H9 (cell line): ENCODE results near the gene F8. TPM values are rescaled to one million over a fixed set of nuclear protein-coding genes. Genes with fewer than 3 reads are reported as not detected.

Experiments used
- DNase-seq: peaks from one replicate; pipeline ENCODE4 v3.0.0-alpha.2; 2017
- H2AFZ ChIP-seq: one replicate; pipeline ENCODE4 v1.6.1; 2013; ENCODE audit warnings: mild to moderate bottlenecking, low read length, control low read depth, moderate library complexity
- H2AK5ac ChIP-seq: 2 replicates; pipeline ENCODE4 v1.6.1; 2013; ENCODE audit warnings: low read length, control low read depth, mixed read lengths; ENCODE audit not compliant: insufficient read length
- H2BK120ac ChIP-seq: one replicate; pipeline ENCODE4 v1.6.1; 2013; ENCODE audit warnings: low read depth, mild to moderate bottlenecking, low read length, control low read depth, inconsistent platforms; ENCODE audit not compliant: poor library complexity, severe bottlenecking
- H2BK12ac ChIP-seq: 2 replicates; pipeline ENCODE4 v1.6.1; 2013; ENCODE audit warnings: low read length, control low read depth, mixed read lengths, low read depth; ENCODE audit not compliant: insufficient read length
- H2BK15ac ChIP-seq: 2 replicates; pipeline ENCODE4 v1.6.1; 2013; ENCODE audit warnings: low read depth, low read length, control low read depth
- H2BK20ac ChIP-seq: one replicate; pipeline ENCODE4 v1.6.1; 2013; ENCODE audit warnings: low read depth, mild to moderate bottlenecking, low read length, control low read depth, inconsistent platforms; ENCODE audit not compliant: poor library complexity, severe bottlenecking
- H2BK5ac ChIP-seq: 2 replicates; pipeline ENCODE4 v1.6.1; 2013; ENCODE audit warnings: low read length, control low read depth, mixed read lengths; ENCODE audit not compliant: insufficient read length
- H3K14ac ChIP-seq: 2 replicates; pipeline ENCODE4 v1.6.1; 2013; ENCODE audit warnings: low read length, control low read depth; ENCODE audit not compliant: insufficient read depth
- H3K18ac ChIP-seq: 2 replicates; pipeline ENCODE4 v1.6.1; 2013; ENCODE audit warnings: low read depth, mild to moderate bottlenecking, mixed read lengths, low read length, control low read depth; ENCODE audit not compliant: insufficient read length
- H3K23ac ChIP-seq: 2 replicates; pipeline ENCODE4 v1.6.1; 2013; ENCODE audit warnings: low read length, control low read depth, mixed read lengths, low read depth; ENCODE audit not compliant: insufficient read length
- H3K23me2 ChIP-seq: 2 replicates; pipeline ENCODE4 v1.6.1; 2013; ENCODE audit warnings: low read depth, mild to moderate bottlenecking, mixed read lengths, low read length, control low read depth; ENCODE audit not compliant: insufficient read length, poor library complexity, severe bottlenecking
- H3K27ac ChIP-seq: 2 replicates; pipeline ENCODE4 v1.5.1; 2013; ENCODE audit warnings: low read length, control low read depth, mixed read lengths, low read depth; ENCODE audit not compliant: insufficient read length
- H3K27me3 ChIP-seq: 2 replicates; pipeline ENCODE4 v1.6.1; 2013; ENCODE audit warnings: low read length, control low read depth, inconsistent platforms; ENCODE audit not compliant: insufficient read depth
- H3K4ac ChIP-seq: 2 replicates; pipeline ENCODE4 v1.6.1; 2013; ENCODE audit warnings: low read depth, mild to moderate bottlenecking, control low read depth, inconsistent platforms, low read length, moderate library complexity
- H3K4me1 ChIP-seq: 2 replicates; pipeline ENCODE4 v1.6.1; 2013; ENCODE audit warnings: low read length, control low read depth, inconsistent platforms; ENCODE audit not compliant: insufficient read depth
- H3K4me2 ChIP-seq: 2 replicates; pipeline ENCODE4 v1.6.1; 2013; ENCODE audit warnings: low read length, control low read depth, mixed read lengths; ENCODE audit not compliant: insufficient read length, insufficient read depth
- H3K56ac ChIP-seq: 2 replicates; pipeline ENCODE4 v1.6.1; 2013; ENCODE audit warnings: low read depth, mild to moderate bottlenecking, mixed read lengths, low read length, control low read depth; ENCODE audit not compliant: insufficient read length
- H3K79me1 ChIP-seq: 2 replicates; pipeline ENCODE4 v1.6.1; 2013; ENCODE audit warnings: low read depth, mild to moderate bottlenecking, moderate library complexity, low read length, control low read depth, inconsistent platforms; ENCODE audit not compliant: insufficient read depth, poor library complexity, severe bottlenecking
- H3K79me2 ChIP-seq: 2 replicates; pipeline ENCODE4 v1.6.1; 2013; ENCODE audit warnings: low read length, control low read depth, inconsistent platforms; ENCODE audit not compliant: insufficient read depth
- H3K9ac ChIP-seq: 2 replicates; pipeline ENCODE4 v1.6.1; 2013; ENCODE audit warnings: low read length, control low read depth, mixed read lengths; ENCODE audit not compliant: insufficient read length; ENCODE audit errors: extremely low read depth
- H3K9me3 ChIP-seq: one replicate; pipeline ENCODE4 v1.6.1; 2013; ENCODE audit warnings: low read depth, low read length, inconsistent platforms; ENCODE audit not compliant: control insufficient read depth
- H3T11ph ChIP-seq: one replicate; pipeline ENCODE4 v1.6.1; 2013; ENCODE audit warnings: mild to moderate bottlenecking, low read length, control low read depth, inconsistent platforms
- H4K20me1 ChIP-seq: one replicate; pipeline ENCODE4 v1.6.1; 2013; ENCODE audit not compliant: control insufficient read depth, insufficient read length, insufficient read depth
- H4K5ac ChIP-seq: 2 replicates; pipeline ENCODE4 v1.6.1; 2013; ENCODE audit warnings: low read depth, mild to moderate bottlenecking, mixed read lengths, low read length, control low read depth; ENCODE audit not compliant: insufficient read length
- H4K8ac ChIP-seq: replicated peaks from 2 replicates; pipeline ENCODE4 v1.6.1; 2013; ENCODE audit warnings: low read length, control low read depth, mixed read lengths, low read depth; ENCODE audit not compliant: insufficient read length
- H4K91ac ChIP-seq: 2 replicates; pipeline ENCODE4 v1.6.1; 2013; ENCODE audit warnings: low read depth, mild to moderate bottlenecking, moderate library complexity, mixed read lengths, low read length, control low read depth; ENCODE audit not compliant: insufficient read length
- H3K27ac Mint-ChIP-seq, 3 experiments: 2 replicates in 2 of 3; 3 replicates in 1 of 3; pipeline ENCODE4 v1.8.0; 2020 to 2021; ENCODE audit warnings: mixed read lengths in 3 of 3, mild to moderate bottlenecking in 1 of 3, moderate library complexity in 1 of 3
- H3K27me3 Mint-ChIP-seq: 2 replicates; pipeline ENCODE4 v1.8.0; 2021; ENCODE audit warnings: low read depth, mild to moderate bottlenecking, moderate library complexity, mixed read lengths
- H3K36me3 Mint-ChIP-seq, 3 experiments: 2 replicates in 2 of 3; 3 replicates in 1 of 3; pipeline ENCODE4 v1.8.0; 2020 to 2021; ENCODE audit warnings: low read depth in 3 of 3, mixed read lengths in 3 of 3; ENCODE audit not compliant: insufficient read depth in 1 of 3
- H3K4me1 Mint-ChIP-seq, 2 experiments: 2 replicates each; pipeline ENCODE4 v1.8.0; 2020; ENCODE audit warnings: mixed read lengths in 2 of 2
- H3K4me3 Mint-ChIP-seq, 2 experiments: 2 replicates in 1 of 2; 3 replicates in 1 of 2; pipeline ENCODE4 v1.8.0; 2020 to 2021; ENCODE audit warnings: mild to moderate bottlenecking in 2 of 2, mixed read lengths in 2 of 2, moderate library complexity in 1 of 2
- H3K9me3 Mint-ChIP-seq, 2 experiments: 2 replicates in 1 of 2; 3 replicates in 1 of 2; pipeline ENCODE4 v1.8.0; 2020; ENCODE audit warnings: mild to moderate bottlenecking in 2 of 2, mixed read lengths in 2 of 2, moderate library complexity in 1 of 2
- CTCF ChIP-seq: fragments of 200-600 bp; sonication (generic); conservative IDR thresholded peaks from 3 replicates; pipeline ENCODE4 v1.8.0; 2021; ENCODE audit warnings: antibody characterized with exemption, mild to moderate bottlenecking
- WGBS: extraction: QIAGEN DNeasy Blood & Tissue Kit; methylation state at CpG from one replicate; pipeline ENCODE4 v1.1.7; 2013; ENCODE audit warnings: missing lambda C conversion rate, low lambda C conversion rate, mixed read lengths; ENCODE audit not compliant: insufficient read length; ENCODE audit errors: extremely low coverage; 5-methylcytosine and 5-hydroxymethylcytosine counted together
- total RNA-seq: library from RNA; stranded (reverse); gene quantifications from 2 replicates; pipeline ENCODE4 v1.2.1, GENCODE V29; 2021

The F8 gene
- total RNA-seq, 1 experiment from 2014 or later = 3.1 TPM

GRCh38 chrX:155068165-155068564 is 45.6 kb upstream of the F8 start:
- peaks cover 8 to 15% of the 10 kb centered on the region in 2 experiments; a peak in 2 of 4 replicates for H3K4me1 Mint-ChIP-seq
- H3K23me2 ChIP-seq = peaks cover 5% of the 10 kb centered on the region
- H2AFZ ChIP-seq = no peak overlapping the region
- H2BK15ac ChIP-seq = no peak overlapping the region
- no peak overlapping the region for H3K56ac ChIP-seq
- no peaks in the 10 kb centered on the region for H3K79me2 ChIP-seq
- H3K27ac Mint-ChIP-seq = no peak overlapping the region
- no peak overlapping the region for H2BK12ac ChIP-seq
- no peak overlapping the region for H3K23ac ChIP-seq
- H4K20me1 ChIP-seq = no peaks in the 10 kb centered on the region
- no peak overlapping the region for H2BK20ac ChIP-seq
- H3K27me3 ChIP-seq = no peaks in the 10 kb centered on the region
- no peak overlapping the region for H3K9ac ChIP-seq
- no peak overlapping the region for H4K8ac ChIP-seq
- DNase-seq = no peak
- H3K4me3 Mint-ChIP-seq = no peak overlapping the region
- no peak overlapping the region for H2BK120ac ChIP-seq
- no peak overlapping the region for H4K91ac ChIP-seq
- H3K27ac ChIP-seq = no peak overlapping the region
- no peak overlapping the region for H3K18ac ChIP-seq
- H3K14ac ChIP-seq = no peak overlapping the region
- no peak overlapping the region for H3K4me2 ChIP-seq
- no peaks in the 10 kb centered on the region for H3K27me3 Mint-ChIP-seq
- no CpG with 5 or more reads among the region's 1 CpG for WGBS
- H2AK5ac ChIP-seq = no peak overlapping the region
- peaks cover 53 to 65% of the 10 kb centered on the region in 2 experiments for H3K9me3 Mint-ChIP-seq
- no peak overlapping the region for H4K5ac ChIP-seq
- H3K36me3 Mint-ChIP-seq = peaks cover 6 to 10% (median 10%) of the 10 kb centered on the region in 3 experiments; a peak in 6 of 7 replicates
- no peaks in the 10 kb centered on the region for H3K79me1 ChIP-seq
- no peak overlapping the region for H2BK5ac ChIP-seq
- peaks cover 42% of the 10 kb centered on the region for H3K9me3 ChIP-seq
- no peaks in the 10 kb centered on the region for H3K4me1 ChIP-seq
- H3K4ac ChIP-seq = no peak overlapping the region
- no peak overlapping the region for H3T11ph ChIP-seq
- no peak for TF ChIP-seq CTCF
